OCI-LY1 (cell line): ENCODE results near the gene PA2G4.

ENCODE experiments used
- H2AFZ ChIP-seq: fragments of 200-600 bp; sonication (generic), shearing (Covaris generic); 2 replicates; pipeline ENCODE4 v1.6.0; 2014; ENCODE audit warnings: antibody characterized with exemption, mild to moderate bottlenecking, low read length
- H3F3A ChIP-seq: fragments of 200-600 bp; sonication (generic), shearing (Covaris generic); 2 replicates; pipeline ENCODE4 v1.6.0; 2014; ENCODE audit warnings: mild to moderate bottlenecking, antibody characterized with exemption, low read length, moderate library complexity; ENCODE audit not compliant: insufficient read depth
- H3K27ac ChIP-seq: fragments of 200-600 bp; sonication (generic); 2 replicates; pipeline ENCODE4 v1.5.1; 2014; ENCODE audit warnings: low read length, mixed run types, mild to moderate bottlenecking, low read depth; ENCODE audit not compliant: poor library complexity, severe bottlenecking
- H3K27me3 ChIP-seq: fragments of 200-600 bp; sonication (generic); 2 replicates; pipeline ENCODE4 v1.6.0; 2014; ENCODE audit warnings: antibody characterized with exemption, mild to moderate bottlenecking, low read length, moderate library complexity; ENCODE audit not compliant: insufficient read depth
- H3K36me3 ChIP-seq: fragments of 200-600 bp; sonication (generic); 2 replicates; pipeline ENCODE4 v1.6.1; 2014; ENCODE audit warnings: mild to moderate bottlenecking, antibody characterized with exemption, low read length, moderate library complexity, mixed read lengths; ENCODE audit not compliant: insufficient read depth
- H3K4me1 ChIP-seq: fragments of 200-600 bp; sonication (generic); 2 replicates; pipeline ENCODE4 v1.5.1; 2014; ENCODE audit warnings: mild to moderate bottlenecking, low read length, moderate library complexity; ENCODE audit not compliant: insufficient read depth, severe bottlenecking
- H3K4me2 ChIP-seq: fragments of 200-600 bp; sonication (generic), shearing (Covaris generic); 2 replicates; pipeline ENCODE4 v1.6.1; 2014; ENCODE audit warnings: low read length
- H3K4me3 ChIP-seq: fragments of 200-600 bp; sonication (generic); 2 replicates; pipeline ENCODE4 v1.5.1; 2014; ENCODE audit warnings: low read length, low read depth, mild to moderate bottlenecking, mixed read lengths; ENCODE audit not compliant: poor library complexity, severe bottlenecking
- H3K79me2 ChIP-seq: fragments of 200-600 bp; shearing (Covaris generic); 2 replicates; pipeline ENCODE4 v1.6.1; 2016; ENCODE audit warnings: mixed run types, low read length, mixed read lengths; ENCODE audit not compliant: insufficient read depth
- H3K9ac ChIP-seq: fragments of 200-600 bp; sonication (generic), shearing (Covaris generic); 2 replicates; pipeline ENCODE4 v1.6.1; 2014; ENCODE audit warnings: mild to moderate bottlenecking, low read length, mixed read lengths
- H3K9me2 ChIP-seq: fragments of 200-600 bp; sonication (generic), shearing (Covaris generic); 2 replicates; pipeline ENCODE4 v1.6.1; 2014; ENCODE audit warnings: low read depth, mild to moderate bottlenecking, low read length, mixed read lengths
- H3K9me3 ChIP-seq: fragments of 200-600 bp; shearing (Covaris generic); 2 replicates; pipeline ENCODE4 v1.6.1; 2014; ENCODE audit warnings: low read length, mixed read lengths
- H4K20me1 ChIP-seq: fragments of 200-600 bp; sonication (generic), shearing (Covaris generic); 2 replicates; pipeline ENCODE4 v1.6.0; 2016; ENCODE audit warnings: mild to moderate bottlenecking, low read length; ENCODE audit not compliant: insufficient read depth
- CTCF ChIP-seq: fragments of 200-600 bp; sonication (generic), shearing (Covaris generic); IDR thresholded peaks from 2 replicates; pipeline ENCODE4 v1.5.1; 2017; ENCODE audit warnings: mild to moderate bottlenecking, antibody characterized with exemption, low read length, moderate library complexity, mixed read lengths
- EZH2 ChIP-seq: fragments of 200-600 bp; sonication (generic), shearing (Covaris generic); IDR thresholded peaks from 2 replicates; pipeline ENCODE4 v1.8.0; 2017; ENCODE audit warnings: borderline replicate concordance, mixed run types, mild to moderate bottlenecking, antibody characterized with exemption, low read length, moderate library complexity, mixed read lengths

PA2G4 gene

GRCh38 chr12:56137853-56138571 is 33.7 kb downstream of the PA2G4 start:
- Histone ChIP-seq H3K4me3 (no peak overlapping the region), H3K4me1 (no peaks in the 10 kb centered on the region), H3K27me3 (no peaks in the 10 kb centered on the region), H3K79me2 (no peaks in the 10 kb centered on the region), H3K9me2 (no peaks in the 10 kb centered on the region), H3F3A (no peaks in the 10 kb centered on the region), H3K9ac (no peak overlapping the region), H3K27ac (no peak overlapping the region), H2AFZ (no peak overlapping the region), H3K4me2 (no peak overlapping the region), H3K9me3 (no peaks in the 10 kb centered on the region), H3K36me3 (peaks cover 86% of the 10 kb centered on the region), H4K20me1 (no peaks in the 10 kb centered on the region)
- TF ChIP-seq CTCF (no peak), EZH2 (no peak)

GRCh38 chr12:56141946-56142784 is 37.8 kb downstream of the PA2G4 start:
- H3K9me2 ChIP-seq, result no peaks in the 10 kb centered on the region
- TF ChIP-seq EZH2 (no peak), CTCF (no peak)
- no peak overlapping the region for H3K27ac ChIP-seq
- no peaks in the 10 kb centered on the region for H4K20me1 ChIP-seq
- no peaks in the 10 kb centered on the region for H3K4me1 ChIP-seq
- no peak overlapping the region for H3K4me2 ChIP-seq
- H3F3A ChIP-seq, result no peaks in the 10 kb centered on the region
- peaks cover 77% of the 10 kb centered on the region for H3K36me3 ChIP-seq
- no peaks in the 10 kb centered on the region for H3K9me3 ChIP-seq
- H3K9ac ChIP-seq, result no peak overlapping the region
- no peaks in the 10 kb centered on the region for H3K27me3 ChIP-seq
- no peak overlapping the region for H3K4me3 ChIP-seq
- H3K79me2 ChIP-seq, result no peaks in the 10 kb centered on the region
- no peak overlapping the region for H2AFZ ChIP-seq

GRCh38 chr12:56143217-56143616 is 38.9 kb downstream of the PA2G4 start:
- Histone ChIP-seq H3K4me3 (no peak overlapping the region), H3K9me2 (no peaks in the 10 kb centered on the region), H3K27me3 (no peaks in the 10 kb centered on the region), H3K4me1 (no peaks in the 10 kb centered on the region), H3K4me2 (no peak overlapping the region), H2AFZ (no peak overlapping the region), H4K20me1 (no peaks in the 10 kb centered on the region), H3K79me2 (no peaks in the 10 kb centered on the region), H3K9me3 (no peaks in the 10 kb centered on the region), H3F3A (no peaks in the 10 kb centered on the region), H3K36me3 (peaks cover 66% of the 10 kb centered on the region), H3K9ac (no peak overlapping the region), H3K27ac (no peak overlapping the region)
- TF ChIP-seq EZH2 (no peak), CTCF (no peak)
